ENCODE data around the gene MKNK1.

The MKNK1 gene

GRCh38 chr1:46516200-46516950 lies 87.7 kb downstream of the MKNK1 start:
- DNase-seq (ENCODE audit: low read depth), result no peak
- TF ChIP-seq MAX (IDR thresholded peaks at IDR 0.05; ENCODE audit: low read depth, low read length) (no peak), MYC (IDR thresholded peaks at IDR 0.05; ENCODE audit: low read depth, low read length) (no peak), POLR2A (IDR thresholded peaks at IDR 0.05; ENCODE audit: extremely low read depth, insufficient read length) (no peak), CTCF (IDR thresholded peaks at IDR 0.05; ENCODE audit: low read depth, low read length) (no peak)
- H3K4me3 ChIP-seq (ENCODE audit: low read depth, low read length), result no peak overlapping the region

GRCh38 chr1:46515576-46515975 lies 88.5 kb downstream of the MKNK1 start:
- no peak overlapping the region for H3K4me3 ChIP-seq (ENCODE audit: low read depth, low read length)
- no peak for TF ChIP-seq MAX (IDR thresholded peaks at IDR 0.05; ENCODE audit: low read depth, low read length)
- no peak for TF ChIP-seq CTCF (IDR thresholded peaks at IDR 0.05; ENCODE audit: low read depth, low read length)
- no peak for TF ChIP-seq POLR2A (IDR thresholded peaks at IDR 0.05; ENCODE audit: extremely low read depth, insufficient read length)
- no peak for TF ChIP-seq MYC (IDR thresholded peaks at IDR 0.05; ENCODE audit: low read depth, low read length)
- DNase-seq (ENCODE audit: low read depth), result no peak

- TF ChIP-seq MYC (IDR thresholded peaks at IDR 0.05; ENCODE audit: low read depth, low read length), result no peak
- TF ChIP-seq CTCF (IDR thresholded peaks at IDR 0.05; ENCODE audit: low read depth, low read length), result no peak
- TF ChIP-seq POLR2A (IDR thresholded peaks at IDR 0.05; ENCODE audit: extremely low read depth, insufficient read length), result no peak
- TF ChIP-seq MAX (IDR thresholded peaks at IDR 0.05; ENCODE audit: low read depth, low read length), result no peak
- no peak for DNase-seq (ENCODE audit: low read depth)
- H3K4me3 ChIP-seq (ENCODE audit: low read depth, low read length), result no peak overlapping the region
Observed at GRCh38 chr1:46513536-46513935, 90.5 kb downstream of the MKNK1 start.

GRCh38 chr1:46512792-46513190 lies 91.3 kb downstream of the MKNK1 start:
- TF ChIP-seq POLR2A (IDR thresholded peaks at IDR 0.05; ENCODE audit: extremely low read depth, insufficient read length), result no peak
- TF ChIP-seq CTCF (IDR thresholded peaks at IDR 0.05; ENCODE audit: low read depth, low read length), result no peak
- no peak for TF ChIP-seq MAX (IDR thresholded peaks at IDR 0.05; ENCODE audit: low read depth, low read length)
- TF ChIP-seq MYC (IDR thresholded peaks at IDR 0.05; ENCODE audit: low read depth, low read length), result no peak
- no peak for DNase-seq (ENCODE audit: low read depth)
- H3K4me3 ChIP-seq (ENCODE audit: low read depth, low read length), result no peak overlapping the region

- no peak for DNase-seq (ENCODE audit: low read depth)
- TF ChIP-seq MYC (IDR thresholded peaks at IDR 0.05; ENCODE audit: low read depth, low read length) (no peak), CTCF (IDR thresholded peaks at IDR 0.05; ENCODE audit: low read depth, low read length) (no peak), MAX (IDR thresholded peaks at IDR 0.05; ENCODE audit: low read depth, low read length) (no peak), POLR2A (IDR thresholded peaks at IDR 0.05; ENCODE audit: extremely low read depth, insufficient read length) (no peak)
- no peak overlapping the region for H3K4me3 ChIP-seq (ENCODE audit: low read depth, low read length)
Observed at GRCh38 chr1:46512135-46512791, 91.8 kb downstream of the MKNK1 start.
